Spleen (tissue), 7 donors: Measurements from ENCODE around the gene CSF2.

Source experiments
- CTCF ChIP-seq, 11 experiments: fragments of 200-600 bp in 7 of 11; fragments of 450-650 bp in 4 of 11; sonication (generic) in 4 of 11; IDR thresholded peaks in 8 of 11; conservative IDR thresholded peaks in 3 of 11; 1 replicate in 7 of 11; 2 replicates in 4 of 11; pipeline versions ENCODE4 v1.4.0 to v1.8.0; 2016 to 2021; ENCODE audit warnings: antibody characterized with exemption in 11 of 11, inconsistent platforms in 4 of 11, mild to moderate bottlenecking in 1 of 11
- POLR2A ChIP-seq, 3 donors: fragments of 450-650 bp; IDR thresholded peaks; one replicate each; pipeline ENCODE4 v1.5.1; 2017; ENCODE audit warnings: antibody characterized with exemption in 3 of 3, mild to moderate bottlenecking in 1 of 3
- donor health status: DM: no; HTN: no; CAD: no; lungs with moderate emphysema.
- donor health status: DM: no; HTN: no; CAD: no.
- donor health status: DM: no; HTN: no; CAD: no.

DNA sequence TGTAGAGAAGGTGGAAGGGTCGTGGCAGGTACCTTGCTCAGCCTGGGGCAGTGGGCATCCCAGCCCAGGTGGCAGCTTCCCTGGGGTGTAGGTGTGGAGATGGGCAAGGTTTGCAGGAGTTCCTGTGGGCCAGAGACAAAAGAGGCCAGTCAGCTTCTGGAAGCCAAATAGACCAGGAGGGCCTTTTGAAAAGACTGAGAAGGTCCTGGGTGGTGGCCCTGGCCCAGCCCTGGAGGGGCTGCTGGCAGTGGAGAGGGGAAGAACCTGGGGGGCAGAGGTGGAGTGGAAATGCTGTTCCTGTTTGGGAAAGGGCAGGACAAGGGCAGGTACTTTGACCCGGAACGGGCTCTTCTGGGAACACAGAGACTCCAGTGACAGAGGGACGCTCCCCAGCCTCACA is 20.1 kb upstream of the CSF2 start:
- no peak for TF ChIP-seq CTCF (IDR thresholded peaks at IDR 0.05 in 8 of 11, conservative IDR thresholded peaks at IDR 0.05 in 3 of 11)
- TF ChIP-seq POLR2A (IDR thresholded peaks at IDR 0.05): no peak
